ENCODE data around the gene MAD1L1.
A peak's percentile ranks its signal among the peaks of the same experiment; 100 is the strongest.

The MAD1L1 gene

GRCh38 chr7:2219136-2219535 lies 13.6 kb downstream of the MAD1L1 start:
- no peak for DNase-seq (ENCODE audit: low read depth in 3 of 3, low spot score in 1 of 3)

DNA sequence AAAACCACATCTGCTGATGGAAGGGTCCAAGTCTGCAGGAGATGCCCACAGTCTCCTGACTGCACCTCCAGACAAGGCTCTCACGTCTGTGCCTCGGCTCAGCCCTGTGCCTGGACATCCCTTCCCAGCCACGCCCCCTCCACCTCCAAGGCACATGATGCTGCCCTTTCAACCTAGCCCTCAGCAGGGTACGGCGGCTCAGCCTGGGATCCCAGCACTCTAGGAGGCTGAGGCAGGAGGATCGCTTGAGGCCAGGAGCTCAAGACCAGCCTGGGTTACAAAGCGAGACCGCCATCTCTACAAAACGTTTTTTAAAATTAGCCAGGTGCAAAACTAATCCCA lies 14.3 kb downstream of the MAD1L1 start:
- DNase-seq (ENCODE audit: low read depth in 3 of 3, low spot score in 1 of 3): no peak

- DNase-seq (ENCODE audit: low read depth in 3 of 3, low spot score in 1 of 3): no peak
These were observed 14.9 kb downstream of the MAD1L1 start for GRCh38 chr7:2217716-2218443.

DNA sequence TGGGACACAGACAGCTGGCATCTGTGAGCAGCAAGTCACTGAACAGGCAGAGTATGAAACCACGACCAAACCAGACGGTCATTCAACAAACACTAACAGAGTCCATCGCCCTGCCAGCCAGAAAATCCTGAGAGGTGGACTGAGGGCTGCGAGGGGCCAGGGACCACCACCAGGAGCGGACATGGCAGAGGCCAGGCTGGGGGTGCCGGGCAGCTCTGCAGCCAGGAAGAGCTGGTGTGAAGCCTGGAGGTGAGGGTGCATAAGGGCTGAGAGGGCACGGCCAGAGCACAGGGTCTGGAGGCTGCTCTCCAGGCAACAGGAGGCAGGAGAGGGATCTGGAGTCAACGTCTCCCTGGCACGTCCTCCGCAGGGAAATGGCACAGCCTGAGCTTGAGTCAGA lies 15.5 kb downstream of the MAD1L1 start:
- no peak for DNase-seq (ENCODE audit: low read depth in 3 of 3, low spot score in 1 of 3)

GRCh38 chr7:2215851-2216250 lies 16.9 kb downstream of the MAD1L1 start:
- DNase-seq (ENCODE audit: low read depth in 3 of 3, low spot score in 1 of 3): no peak

GRCh38 chr7:2214636-2215035 lies 18.1 kb downstream of the MAD1L1 start:
- no peak for DNase-seq (ENCODE audit: low read depth in 3 of 3, low spot score in 1 of 3)

DNA sequence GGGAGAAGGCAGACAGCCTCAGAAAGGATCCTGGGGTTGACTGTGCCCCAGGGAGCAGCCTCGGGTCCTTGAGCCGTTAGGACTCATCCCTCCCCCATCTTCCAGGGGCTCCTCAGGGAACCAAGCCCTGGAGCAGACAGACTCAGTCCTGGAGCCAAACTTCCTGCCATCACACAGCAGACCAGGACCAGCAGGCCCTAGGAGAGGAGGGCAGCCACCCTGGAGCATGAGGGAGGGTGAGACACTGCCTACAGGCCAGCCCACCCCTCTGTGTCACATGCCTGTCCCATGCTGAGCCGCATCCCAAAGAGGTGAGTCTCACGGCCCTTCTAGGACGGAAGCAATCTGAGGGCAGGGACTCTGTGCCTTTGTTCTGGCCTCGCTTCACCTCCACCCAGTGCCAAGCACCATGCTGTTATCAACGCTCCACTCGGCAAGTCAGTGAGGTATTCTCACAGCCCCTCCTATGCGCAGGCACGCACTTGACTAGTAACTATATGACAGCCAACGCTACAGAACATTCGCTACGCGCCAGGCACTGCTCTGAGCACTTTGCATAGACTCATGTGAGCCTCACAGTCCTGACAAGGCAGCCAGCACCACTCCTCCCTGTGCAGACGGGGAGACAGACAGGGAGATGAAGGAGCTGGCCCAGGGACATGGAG lies 19.1 kb downstream of the MAD1L1 start:
- DNase-seq (ENCODE audit: low read depth in 3 of 3, low spot score in 1 of 3): no peak

DNA sequence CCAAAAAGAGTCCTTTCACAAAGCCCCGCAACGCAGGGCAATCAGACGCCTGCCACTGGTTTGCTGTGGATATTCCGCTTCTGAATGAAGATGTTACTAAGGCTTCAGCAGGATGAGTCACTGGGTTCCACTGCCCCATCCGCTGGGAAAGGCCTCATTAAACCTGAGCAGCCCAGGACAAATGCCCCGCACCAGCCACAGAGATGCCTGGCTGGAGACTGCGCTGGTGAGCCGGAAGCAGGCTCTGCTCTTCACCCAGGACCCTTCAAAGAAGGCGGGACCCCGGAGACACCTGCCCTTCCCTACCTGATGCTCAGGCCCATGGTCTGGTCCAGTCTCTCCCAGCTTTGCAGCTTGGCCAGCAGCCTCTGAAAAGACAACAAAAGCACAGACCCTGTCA lies 19.8 kb downstream of the MAD1L1 start:
- no peak for DNase-seq (ENCODE audit: low read depth in 3 of 3, low spot score in 1 of 3)

- DNase-seq (ENCODE audit: low read depth in 3 of 3, low spot score in 1 of 3): no peak
These were observed 20.8 kb downstream of the MAD1L1 start for GRCh38 chr7:2211926-2212325.

- no peak for DNase-seq (ENCODE audit: low read depth in 3 of 3, low spot score in 1 of 3)
These were observed 21.4 kb downstream of the MAD1L1 start for GRCh38 chr7:2211259-2211880.

DNA sequence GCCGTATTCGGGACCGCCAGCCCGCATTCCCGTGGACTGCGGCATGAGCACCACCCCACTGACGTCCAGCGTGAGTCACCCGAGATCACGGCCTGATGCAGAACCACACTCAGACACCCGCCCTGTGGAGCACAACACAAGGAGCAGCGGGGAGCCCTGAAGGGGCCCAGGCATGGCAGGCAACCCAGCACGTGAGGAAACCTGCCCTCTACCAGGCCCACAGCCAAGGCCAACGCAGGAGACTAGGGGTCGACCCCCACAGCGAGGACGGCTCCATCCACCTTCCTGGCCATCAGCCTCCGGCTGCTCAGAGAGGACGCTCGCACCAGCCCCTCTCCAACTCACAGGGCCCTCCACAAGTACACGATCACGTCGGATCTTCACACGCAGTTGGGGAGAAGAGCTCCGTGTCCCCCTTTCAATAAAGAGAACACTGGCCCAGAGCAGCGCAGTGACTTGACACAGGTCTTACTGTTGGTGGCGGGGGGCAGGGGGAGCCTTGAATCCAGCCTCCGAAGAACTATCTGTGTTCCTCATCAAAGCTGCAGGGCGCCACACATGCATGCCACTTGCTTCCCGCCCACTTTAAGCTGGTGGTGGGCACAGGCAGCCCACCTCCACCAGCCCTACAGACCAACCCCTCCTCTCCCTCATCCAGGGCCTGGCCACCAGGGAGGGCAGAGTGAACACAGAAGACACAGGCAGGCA lies 22.0 kb downstream of the MAD1L1 start:
- DNase-seq (ENCODE audit: low read depth in 3 of 3, low spot score in 1 of 3): no peak

- no peak for DNase-seq (ENCODE audit: low read depth in 3 of 3, low spot score in 1 of 3)
These were observed 22.8 kb downstream of the MAD1L1 start for GRCh38 chr7:2209961-2210323.

GRCh38 chr7:2209146-2209960 lies 23.4 kb downstream of the MAD1L1 start:
- peak in 2 of 3 donors; percentile 16 to 21 for DNase-seq (ENCODE audit: low read depth in 3 of 3, low spot score in 1 of 3)

GRCh38 chr7:2208712-2209111 lies 24.0 kb downstream of the MAD1L1 start:
- no peak for DNase-seq (ENCODE audit: low read depth in 3 of 3, low spot score in 1 of 3)

DNA sequence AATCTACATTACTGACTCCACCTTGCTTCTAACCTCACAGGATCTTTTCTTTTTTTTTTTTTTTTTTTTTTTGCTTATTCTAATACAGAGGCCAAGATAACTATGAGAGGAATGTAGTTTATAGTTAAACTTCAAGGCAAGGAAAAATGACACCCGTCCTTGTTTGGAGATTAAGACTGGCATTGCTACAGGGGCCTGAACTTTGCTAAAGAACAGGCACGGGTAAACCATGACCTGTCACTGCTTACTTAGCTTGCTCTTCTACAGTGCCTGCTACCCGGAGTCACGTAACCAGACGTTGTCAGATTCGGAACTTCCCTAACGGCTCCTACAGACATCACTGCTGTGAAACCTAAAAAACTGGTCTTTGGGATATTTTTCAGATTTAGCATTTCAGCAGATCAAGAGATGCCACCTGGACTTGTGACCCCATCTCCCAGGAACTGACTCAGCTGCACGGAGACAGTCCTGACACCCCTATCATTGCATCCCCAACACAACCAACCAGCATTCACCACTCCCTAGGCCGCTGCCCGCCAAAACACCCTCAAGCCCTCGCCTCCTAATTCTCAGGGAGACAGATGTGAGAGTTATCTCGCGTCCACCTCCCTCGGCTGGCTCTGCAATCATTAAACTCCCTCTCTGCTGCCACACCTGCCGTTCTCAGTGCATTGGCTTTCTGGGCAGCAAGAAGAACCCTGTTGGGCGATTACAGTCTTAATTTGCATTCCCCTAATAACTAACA lies 27.5 kb downstream of the MAD1L1 start:
- no peak for DNase-seq (ENCODE audit: low read depth in 3 of 3, low spot score in 1 of 3)

GRCh38 chr7:2204446-2204845 lies 28.3 kb downstream of the MAD1L1 start:
- no peak for DNase-seq (ENCODE audit: low read depth in 3 of 3, low spot score in 1 of 3)

DNA sequence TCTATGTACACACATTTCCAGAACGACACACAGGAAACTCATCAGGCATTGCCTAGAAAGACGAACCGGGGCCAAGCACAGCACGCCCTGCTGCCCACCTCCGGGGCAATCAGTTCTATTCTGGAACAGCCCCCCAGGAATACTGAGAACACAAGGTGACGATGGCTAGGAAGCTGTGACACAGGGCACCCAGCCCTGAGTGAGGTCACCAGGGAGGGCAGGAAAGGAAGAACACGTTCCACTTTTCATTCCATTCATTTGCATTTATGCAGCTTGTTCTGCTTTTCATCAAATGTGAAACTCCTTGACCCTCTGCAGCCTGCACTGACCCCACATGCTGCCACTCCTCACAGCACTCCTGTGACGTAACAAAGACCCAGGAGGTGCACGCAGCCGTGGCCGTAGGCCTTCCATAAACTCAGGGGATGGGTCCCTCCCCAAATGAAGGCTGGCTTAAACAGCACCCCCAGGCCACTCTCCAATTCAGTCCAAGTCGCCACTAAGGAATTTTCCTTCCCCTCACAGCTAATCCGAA lies 28.9 kb downstream of the MAD1L1 start:
- no peak for DNase-seq (ENCODE audit: low read depth in 3 of 3, low spot score in 1 of 3)

DNA sequence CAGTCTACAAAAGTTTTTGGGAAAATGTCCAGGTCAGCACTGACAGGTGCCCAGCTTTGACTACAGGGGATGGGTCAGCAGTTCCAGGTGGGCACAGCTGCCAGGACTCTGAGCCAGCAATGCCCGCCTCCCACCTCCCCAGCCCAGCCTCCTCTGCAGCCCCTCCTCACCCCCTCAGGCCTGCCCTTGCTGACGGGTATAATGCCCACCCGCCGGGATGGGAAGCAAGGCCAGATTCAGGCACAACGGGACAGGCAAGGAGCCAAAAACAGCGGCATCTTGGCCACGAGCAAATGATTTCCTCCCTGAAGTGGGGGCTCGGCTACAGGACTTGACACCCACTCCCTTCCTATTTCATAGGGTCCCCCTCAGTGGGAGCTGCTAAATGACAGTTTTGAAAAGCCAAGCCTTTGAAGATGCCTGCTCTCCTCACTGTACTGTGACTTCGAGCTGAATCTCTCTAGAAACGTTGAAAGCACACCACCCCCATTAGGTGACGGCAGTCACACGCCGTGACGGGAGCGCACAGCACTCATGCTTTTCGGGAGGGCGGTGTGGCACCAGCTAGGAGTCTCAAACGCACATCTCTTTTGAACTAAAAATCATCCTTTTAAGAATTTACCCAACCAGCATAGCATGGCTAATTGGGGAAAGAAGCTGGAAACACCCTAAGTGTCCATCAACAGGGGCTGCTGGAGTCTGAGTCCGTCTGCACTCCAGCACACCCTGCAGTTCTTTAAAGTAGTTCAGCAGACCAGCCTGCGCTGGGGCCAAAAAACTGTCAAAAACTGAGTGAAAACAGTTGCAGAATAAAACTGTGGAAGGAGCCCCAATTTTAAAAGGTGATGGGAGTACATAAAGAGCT lies 29.6 kb downstream of the MAD1L1 start:
- no peak for DNase-seq (ENCODE audit: low read depth in 3 of 3, low spot score in 1 of 3)

- DNase-seq (ENCODE audit: low read depth in 3 of 3, low spot score in 1 of 3): no peak
These were observed 30.4 kb downstream of the MAD1L1 start for GRCh38 chr7:2202361-2202761.

Measured in stimulated activated CD4-positive, alpha-beta T cell treated with anti-CD3 and anti-CD28 coated beads, TNF-alpha, amount 100 ng/mL, for 1 hour (primary cell).